AG09319 (cell line): Measurements from ENCODE around the gene ZNRF1.

ENCODE experiments used
- DNase-seq: peaks from one replicate; pipeline ENCODE4 v3.0.0-alpha.2; 2010; ENCODE audit warnings: low read depth; ENCODE audit errors: extremely low read depth
- TF ChIP-seq, protein P1 (sequence below): IDR thresholded peaks from 2 replicates; pipeline ENCODE4 v1.5.1; 2011; ENCODE audit warnings: low read depth, mild to moderate bottlenecking, inconsistent platforms, low read length, moderate library complexity

ZNRF1 gene

DNA sequence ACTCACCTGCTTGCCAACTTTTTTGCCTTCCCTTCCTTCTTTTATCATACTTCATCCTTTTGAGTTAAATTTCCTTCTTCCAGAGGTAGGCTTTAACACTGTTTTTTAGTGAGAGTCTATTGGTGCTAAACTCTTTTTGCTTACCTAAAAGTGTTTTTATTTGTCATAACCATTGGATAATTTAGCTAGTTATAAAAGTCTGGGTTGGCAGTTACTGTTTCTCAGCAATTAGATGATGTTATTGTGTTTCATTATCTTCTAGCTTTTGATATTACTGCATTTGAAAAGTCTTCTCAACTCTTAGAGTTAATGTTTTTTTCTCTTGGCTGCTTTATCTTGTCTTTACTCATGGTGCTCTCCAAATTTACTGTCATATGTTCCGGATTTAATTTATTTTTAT lies 22.6 kb downstream of the ZNRF1 start:
- TF ChIP-seq, protein P1, sequence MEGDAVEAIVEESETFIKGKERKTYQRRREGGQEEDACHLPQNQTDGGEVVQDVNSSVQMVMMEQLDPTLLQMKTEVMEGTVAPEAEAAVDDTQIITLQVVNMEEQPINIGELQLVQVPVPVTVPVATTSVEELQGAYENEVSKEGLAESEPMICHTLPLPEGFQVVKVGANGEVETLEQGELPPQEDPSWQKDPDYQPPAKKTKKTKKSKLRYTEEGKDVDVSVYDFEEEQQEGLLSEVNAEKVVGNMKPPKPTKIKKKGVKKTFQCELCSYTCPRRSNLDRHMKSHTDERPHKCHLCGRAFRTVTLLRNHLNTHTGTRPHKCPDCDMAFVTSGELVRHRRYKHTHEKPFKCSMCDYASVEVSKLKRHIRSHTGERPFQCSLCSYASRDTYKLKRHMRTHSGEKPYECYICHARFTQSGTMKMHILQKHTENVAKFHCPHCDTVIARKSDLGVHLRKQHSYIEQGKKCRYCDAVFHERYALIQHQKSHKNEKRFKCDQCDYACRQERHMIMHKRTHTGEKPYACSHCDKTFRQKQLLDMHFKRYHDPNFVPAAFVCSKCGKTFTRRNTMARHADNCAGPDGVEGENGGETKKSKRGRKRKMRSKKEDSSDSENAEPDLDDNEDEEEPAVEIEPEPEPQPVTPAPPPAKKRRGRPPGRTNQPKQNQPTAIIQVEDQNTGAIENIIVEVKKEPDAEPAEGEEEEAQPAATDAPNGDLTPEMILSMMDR = no peak
- DNase-seq = no peak

- TF ChIP-seq, protein P1 = no peak
- no peak for DNase-seq
Observed at GRCh38 chr16:75022567-75022966, 23.7 kb downstream of the ZNRF1 start.

- TF ChIP-seq, protein P1 = no peak
Observed at GRCh38 chr16:75023009-75023408, 24.2 kb downstream of the ZNRF1 start.

DNA sequence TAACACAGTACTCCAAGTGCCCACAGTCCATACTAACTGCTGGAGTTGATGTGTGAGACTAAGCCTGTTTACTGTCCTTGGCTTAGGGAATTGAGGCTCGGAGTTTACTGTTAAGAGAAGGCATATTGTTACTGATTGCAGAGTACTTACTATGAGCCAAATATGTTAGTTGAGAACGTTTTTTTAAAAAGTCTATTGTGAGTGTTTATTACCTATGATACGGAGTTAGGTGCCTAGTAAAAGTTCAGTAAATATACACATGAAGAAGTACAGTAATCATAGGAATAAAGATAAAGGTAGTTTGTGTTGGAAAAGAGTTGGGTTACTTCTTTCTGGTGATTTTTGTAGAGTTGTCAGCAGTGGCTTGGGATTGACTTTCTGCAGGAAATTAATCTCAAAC lies 25.4 kb downstream of the ZNRF1 start:
- no peak for DNase-seq
- TF ChIP-seq, protein P1 = no peak

More at GRCh38 chr16:75023009-75023408, 24.2 kb downstream of the ZNRF1 start:
- DNase-seq = no peak

- DNase-seq = no peak
- TF ChIP-seq, protein P1 = no peak
Observed at GRCh38 chr16:75024594-75024993, 25.8 kb downstream of the ZNRF1 start.

DNA sequence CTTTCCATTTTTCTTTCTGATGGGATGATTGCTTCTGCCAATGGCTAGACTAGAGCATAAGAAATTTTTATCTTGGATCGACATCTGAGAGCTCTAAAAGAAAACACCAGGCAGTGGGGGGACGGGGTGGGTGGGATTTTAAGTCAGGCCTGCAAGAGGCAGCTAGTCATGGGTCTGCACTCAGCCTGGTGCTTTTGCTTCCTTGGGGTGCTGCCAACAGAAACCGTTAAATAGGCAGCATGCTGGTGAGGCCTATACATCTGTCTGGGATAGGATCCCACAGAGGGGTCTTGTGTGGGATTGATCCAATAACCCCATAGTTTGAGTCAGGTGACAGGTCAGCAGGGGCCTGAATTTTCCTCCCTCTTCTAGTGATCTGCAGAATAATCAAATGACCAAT lies 26.9 kb downstream of the ZNRF1 start:
- TF ChIP-seq, protein P1 = no peak
- no peak for DNase-seq

DNA sequence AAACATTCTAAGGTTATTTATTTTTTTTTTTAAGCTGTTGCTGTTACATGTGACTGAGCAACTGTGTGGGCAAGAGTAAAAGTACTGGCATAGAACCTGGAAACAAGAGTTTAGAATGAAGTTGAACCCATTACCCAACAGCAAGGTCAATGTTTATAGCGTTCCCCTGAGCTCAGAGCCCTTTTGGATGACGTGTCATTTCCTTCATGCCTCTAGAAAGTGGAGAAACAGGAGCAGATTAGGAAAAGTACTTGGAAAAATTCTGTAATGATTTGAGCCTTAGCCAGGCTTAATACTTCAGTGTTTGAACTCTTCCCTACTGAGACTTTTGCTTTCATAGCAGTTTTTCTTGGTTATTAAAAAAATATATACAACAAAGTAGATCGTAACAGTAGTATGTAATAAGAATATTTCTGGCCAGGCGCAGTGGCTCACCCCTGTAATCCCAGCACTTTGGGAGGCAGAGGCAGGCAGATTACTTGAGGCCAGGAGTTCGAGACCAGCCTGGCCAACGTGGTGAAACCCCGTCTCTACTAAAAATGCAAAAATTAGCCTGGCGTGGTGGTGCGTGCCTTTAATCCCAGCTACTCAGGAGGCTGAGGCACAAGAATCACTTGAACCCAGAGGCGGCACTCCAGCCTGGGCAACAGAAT lies 27.5 kb downstream of the ZNRF1 start:
- DNase-seq = peak; percentile 71

- TF ChIP-seq, protein P1 = no peak
- no peak for DNase-seq
Observed at GRCh38 chr16:75026892-75027391, 28.1 kb downstream of the ZNRF1 start.
